HG03469 (cell line): ENCODE measurements around the gene NFKB2.

Source experiments
- ATAC-seq: cut with Tn5 transposase; IDR thresholded peaks from one replicate; pipeline ENCODE4 v1.9.1; 2021; ENCODE audit warnings: mild to moderate bottlenecking, moderate library complexity, moderate number of reproducible peaks; ENCODE audit not compliant: unreplicated experiment

Gene NFKB2

DNA sequence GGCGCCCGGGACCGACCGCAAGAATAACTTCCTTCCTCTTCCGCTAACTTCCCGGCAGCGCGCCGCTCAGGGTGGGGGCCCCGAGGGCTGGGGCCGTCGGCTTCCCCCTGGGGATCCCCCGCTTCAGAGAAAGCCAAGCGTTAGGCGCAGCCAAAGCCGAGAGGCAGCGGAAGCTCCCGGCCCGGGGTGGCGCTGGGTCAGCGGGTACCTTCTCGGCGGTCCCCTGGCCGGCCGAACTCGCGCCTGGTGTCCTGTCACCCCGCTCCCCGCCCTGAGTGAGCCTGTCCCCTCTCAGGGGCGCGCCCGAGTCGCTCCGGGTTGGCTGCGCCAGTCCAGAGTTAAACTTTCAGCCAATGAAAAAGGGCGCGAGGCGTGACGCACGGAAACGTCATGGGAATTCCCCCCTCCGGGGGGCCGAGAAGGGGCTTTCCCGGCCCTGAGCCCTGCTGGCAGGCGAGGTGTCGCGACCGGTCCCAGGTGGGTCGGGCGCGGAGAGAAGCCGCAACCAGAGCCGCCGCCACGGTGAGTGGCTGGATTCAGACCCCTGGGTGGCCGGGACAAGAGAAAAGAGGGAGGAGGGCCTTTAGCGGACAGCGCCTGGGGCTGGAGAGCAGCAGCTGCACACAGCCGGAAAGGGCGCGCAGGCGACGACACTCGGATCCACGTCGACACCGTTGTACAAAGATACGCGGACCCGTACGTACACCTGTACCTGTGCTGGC, 1.3 kb upstream of the NFKB2 start:
- peak; percentile 56 for ATAC-seq

DNA sequence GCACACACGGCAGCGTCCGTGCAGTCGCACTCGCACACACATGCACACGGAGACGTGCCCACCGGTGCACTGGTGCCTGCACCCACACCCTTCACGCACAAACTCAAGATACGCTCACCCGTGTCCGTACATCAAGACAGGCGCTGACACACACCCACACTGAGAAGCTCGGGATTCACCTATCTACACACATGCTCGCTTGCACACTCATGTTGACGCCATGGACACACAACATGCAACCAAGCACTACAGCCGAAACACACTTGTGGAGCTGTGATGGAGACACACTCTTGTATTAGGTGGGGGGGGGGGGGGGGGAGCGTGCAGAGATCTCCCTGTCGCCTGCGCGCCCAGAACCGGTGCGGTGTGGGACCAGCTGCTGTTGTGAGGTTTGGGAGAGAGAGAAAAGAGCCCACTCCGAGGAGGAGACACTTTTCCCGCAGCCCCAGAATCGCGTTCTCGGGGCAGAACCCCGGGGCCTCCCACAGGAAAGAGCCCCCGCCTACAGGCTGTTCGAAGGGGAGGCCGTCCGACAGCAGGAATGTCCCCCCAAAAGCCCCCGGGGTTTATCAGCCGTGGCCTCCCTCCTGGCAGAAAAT, 605 bp upstream of the NFKB2 start:
- no peak for ATAC-seq

DNA sequence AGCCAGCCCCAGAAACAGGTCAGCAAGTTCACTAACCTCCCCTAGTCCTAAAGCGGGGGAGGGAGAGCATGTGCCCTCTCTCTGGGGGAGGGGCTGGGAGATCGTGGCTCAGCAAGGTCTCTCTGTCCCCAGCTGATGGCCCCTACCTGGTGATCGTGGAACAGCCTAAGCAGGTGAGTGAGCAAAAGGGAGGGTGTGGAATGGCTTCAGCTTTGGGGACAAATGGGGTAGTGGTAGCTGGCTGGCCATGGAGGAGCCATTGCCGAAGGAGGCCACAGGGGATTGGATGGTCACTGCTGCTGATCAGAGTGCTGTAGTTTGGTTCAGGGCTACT, 779 bp downstream of the NFKB2 start:
- no peak for ATAC-seq

DNA sequence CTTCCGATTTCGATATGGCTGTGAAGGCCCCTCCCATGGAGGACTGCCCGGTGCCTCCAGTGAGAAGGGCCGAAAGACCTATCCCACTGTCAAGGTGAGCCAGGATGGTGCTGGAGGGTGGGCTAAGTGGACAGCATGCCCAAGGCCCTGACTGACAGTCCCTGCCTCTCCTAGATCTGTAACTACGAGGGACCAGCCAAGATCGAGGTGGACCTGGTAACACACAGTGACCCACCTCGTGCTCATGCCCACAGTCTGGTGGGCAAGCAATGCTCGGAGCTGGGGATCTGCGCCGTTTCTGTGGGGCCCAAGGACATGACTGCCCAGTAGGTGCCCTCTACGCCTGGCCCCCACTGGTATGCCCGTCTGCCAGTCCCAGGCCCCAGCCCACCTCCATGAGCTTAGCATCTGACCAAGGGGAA, 1.2 kb downstream of the NFKB2 start:
- no peak for ATAC-seq

DNA sequence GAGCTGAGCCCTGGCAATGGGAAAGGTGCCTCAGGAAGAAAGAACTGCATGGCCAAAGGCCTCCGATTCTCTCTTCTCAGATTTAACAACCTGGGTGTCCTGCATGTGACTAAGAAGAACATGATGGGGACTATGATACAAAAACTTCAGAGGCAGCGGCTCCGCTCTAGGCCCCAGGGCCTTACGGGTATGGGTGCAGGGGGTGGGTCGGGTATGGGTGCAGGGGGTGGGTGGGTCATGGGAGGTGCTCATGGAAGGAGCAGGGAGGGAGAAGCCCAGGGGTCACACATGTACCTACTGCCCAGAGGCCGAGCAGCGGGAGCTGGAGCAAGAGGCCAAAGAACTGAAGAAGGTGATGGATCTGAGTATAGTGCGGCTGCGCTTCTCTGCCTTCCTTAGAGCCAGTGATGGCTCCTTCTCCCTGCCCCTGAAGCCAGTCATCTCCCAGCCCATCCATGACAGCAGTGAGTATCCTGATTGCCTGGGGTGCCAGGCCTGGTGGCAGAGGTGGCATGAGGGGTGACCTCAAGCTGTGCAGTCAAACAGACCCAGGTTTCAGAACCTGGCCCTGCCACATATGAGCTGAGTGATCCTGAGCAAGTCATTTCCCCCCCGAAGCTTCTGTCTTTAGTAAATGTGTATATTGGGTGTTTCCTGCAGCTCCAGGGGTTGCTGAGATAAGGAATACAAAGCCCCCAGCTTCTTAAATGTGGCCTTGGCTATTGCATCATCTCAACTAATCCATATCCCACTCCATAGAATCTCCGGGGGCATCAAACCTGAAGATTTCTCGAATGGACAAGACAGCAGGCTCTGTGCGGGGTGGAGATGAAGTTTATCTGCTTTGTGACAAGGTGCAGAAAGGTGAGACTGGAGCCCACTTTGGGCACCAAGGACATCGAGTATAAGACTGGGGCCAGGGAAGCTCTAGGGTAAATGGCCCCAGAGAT, 2.0 kb downstream of the NFKB2 start:
- no peak for ATAC-seq

DNA sequence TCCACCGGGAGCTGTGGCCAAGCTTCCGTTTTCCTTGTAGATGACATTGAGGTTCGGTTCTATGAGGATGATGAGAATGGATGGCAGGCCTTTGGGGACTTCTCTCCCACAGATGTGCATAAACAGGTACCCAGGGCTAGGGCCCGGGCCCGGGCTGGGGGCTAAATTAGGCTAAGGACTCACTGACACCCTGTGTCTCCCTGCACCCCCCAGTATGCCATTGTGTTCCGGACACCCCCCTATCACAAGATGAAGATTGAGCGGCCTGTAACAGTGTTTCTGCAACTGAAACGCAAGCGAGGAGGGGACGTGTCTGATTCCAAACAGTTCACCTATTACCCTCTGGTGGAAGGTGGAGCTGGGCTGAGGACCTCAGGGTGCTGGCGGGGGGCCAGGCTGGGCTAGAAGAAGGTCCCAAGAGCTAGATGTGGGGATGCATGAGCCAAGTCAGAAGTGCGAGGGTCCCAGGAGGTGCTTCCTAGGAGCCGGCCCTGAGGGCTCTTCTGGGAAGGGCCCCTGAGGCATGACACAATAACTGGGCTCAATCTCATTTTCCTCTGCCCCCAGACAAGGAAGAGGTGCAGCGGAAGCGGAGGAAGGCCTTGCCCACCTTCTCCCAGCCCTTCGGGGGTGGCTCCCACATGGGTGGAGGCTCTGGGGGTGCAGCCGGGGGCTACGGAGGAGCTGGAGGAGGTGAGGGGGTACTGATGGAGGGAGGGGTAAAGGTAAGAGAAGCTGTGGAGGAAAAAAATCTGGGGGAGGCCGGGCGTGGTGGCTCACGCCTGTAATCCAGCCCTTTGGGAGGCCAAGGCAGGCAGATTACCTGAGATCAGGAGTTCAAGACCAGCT, 2.9 kb downstream of the NFKB2 start:
- ATAC-seq = no peak

DNA sequence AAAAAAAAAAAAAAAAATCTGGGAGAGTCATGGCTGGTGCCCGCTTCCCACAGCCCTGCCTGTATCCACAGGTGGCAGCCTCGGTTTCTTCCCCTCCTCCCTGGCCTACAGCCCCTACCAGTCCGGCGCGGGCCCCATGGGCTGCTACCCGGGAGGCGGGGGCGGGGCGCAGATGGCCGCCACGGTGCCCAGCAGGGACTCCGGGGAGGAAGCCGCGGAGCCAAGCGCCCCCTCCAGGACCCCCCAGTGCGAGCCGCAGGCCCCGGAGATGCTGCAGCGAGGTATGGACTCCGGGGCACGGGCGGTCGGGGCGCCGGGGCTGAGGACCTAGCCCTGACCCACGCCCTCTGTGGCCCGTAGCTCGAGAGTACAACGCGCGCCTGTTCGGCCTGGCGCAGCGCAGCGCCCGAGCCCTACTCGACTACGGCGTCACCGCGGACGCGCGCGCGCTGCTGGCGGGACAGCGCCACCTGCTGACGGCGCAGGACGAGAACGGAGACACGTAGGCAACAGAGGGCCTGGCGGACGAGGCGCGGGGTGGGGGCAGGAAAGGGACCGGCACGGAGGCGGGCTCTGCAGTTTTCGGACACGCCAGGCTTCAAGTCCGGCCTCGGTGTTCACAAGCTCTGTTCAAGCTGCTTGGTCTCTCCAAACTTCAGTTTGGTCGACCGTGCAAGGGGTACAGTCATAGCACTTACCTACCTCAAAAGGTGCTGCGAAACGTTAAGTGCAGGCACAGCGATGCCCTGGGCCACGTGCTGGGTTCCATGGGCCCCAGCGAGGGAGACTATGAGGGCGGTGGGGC, 3.9 kb downstream of the NFKB2 start:
- peak; percentile 29 for ATAC-seq

DNA sequence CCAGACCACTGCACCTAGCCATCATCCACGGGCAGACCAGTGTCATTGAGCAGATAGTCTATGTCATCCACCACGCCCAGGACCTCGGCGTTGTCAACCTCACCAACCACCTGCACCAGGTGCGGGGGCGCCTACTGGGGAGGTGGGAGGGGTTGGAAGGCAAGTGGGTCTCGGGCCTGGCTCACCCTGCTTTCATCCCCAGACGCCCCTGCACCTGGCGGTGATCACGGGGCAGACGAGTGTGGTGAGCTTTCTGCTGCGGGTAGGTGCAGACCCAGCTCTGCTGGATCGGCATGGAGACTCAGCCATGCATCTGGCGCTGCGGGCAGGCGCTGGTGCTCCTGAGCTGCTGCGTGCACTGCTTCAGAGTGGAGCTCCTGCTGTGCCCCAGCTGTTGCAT, 4.6 kb downstream of the NFKB2 start:
- ATAC-seq = no peak

DNA sequence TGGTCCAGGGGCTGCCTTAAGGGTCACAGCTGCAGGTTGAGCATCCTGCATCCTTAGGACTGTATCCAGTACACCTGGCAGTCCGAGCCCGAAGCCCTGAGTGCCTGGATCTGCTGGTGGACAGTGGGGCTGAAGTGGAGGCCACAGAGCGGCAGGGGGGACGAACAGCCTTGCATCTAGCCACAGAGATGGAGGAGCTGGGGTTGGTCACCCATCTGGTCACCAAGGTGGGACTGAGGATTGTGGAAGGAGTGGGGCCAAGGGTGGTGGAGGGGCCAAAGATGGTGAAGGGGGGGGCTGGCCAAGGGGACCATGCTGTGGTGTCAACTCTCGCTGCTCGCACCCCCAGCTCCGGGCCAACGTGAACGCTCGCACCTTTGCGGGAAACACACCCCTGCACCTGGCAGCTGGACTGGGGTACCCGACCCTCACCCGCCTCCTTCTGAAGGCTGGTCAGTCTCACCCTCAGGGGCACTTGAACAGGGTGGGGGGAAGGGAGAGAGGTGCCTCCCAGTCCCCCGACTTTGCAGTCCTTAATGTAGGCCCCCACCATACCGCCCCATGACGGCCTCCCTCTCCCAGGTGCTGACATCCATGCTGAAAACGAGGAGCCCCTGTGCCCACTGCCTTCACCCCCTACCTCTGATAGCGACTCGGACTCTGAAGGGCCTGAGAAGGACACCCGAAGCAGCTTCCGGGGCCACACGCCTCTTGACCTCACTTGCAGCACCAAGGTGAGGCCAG, 5.3 kb downstream of the NFKB2 start:
- ATAC-seq = no peak

DNA sequence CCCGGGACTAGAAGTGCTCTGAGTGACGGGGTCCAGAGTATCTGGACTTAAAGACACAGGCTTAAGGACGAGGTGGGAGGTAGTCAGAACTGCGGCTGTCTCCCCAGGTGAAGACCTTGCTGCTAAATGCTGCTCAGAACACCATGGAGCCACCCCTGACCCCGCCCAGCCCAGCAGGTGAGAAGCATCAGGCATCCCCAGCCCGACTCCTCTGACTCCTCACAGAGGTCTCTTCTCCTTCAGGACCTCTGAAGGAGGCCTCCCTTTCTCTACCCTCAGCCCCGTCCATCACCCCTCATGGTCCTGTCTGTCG, 5.8 kb downstream of the NFKB2 start:
- no peak for ATAC-seq

DNA sequence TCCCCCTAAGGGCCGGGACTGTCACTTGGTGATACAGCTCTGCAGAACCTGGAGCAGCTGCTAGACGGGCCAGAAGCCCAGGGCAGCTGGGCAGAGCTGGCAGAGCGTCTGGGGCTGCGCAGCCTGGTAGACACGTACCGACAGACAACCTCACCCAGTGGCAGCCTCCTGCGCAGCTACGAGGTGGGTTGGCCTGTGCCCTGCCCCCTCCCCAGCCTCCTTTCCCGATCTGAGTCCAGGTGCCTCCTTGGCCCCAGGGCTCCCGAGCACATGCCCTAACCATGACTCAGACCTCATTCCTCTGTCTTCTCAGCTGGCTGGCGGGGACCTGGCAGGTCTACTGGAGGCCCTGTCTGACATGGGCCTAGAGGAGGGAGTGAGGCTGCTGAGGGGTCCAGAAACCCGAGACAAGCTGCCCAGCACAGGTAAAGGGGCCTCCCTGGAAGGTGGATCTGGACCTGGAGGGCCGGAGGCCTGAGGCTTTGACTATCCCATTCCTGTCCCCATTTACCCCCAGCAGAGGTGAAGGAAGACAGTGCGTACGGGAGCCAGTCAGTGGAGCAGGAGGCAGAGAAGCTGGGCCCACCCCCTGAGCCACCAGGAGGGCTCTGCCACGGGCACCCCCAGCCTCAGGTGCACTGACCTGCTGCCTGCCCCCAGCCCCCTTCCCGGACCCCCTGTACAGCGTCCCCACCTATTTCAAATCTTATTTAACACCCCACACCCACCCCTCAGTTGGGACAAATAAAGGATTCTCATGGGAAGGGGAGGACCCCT, 6.4 kb downstream of the NFKB2 start:
- ATAC-seq = no peak

DNA sequence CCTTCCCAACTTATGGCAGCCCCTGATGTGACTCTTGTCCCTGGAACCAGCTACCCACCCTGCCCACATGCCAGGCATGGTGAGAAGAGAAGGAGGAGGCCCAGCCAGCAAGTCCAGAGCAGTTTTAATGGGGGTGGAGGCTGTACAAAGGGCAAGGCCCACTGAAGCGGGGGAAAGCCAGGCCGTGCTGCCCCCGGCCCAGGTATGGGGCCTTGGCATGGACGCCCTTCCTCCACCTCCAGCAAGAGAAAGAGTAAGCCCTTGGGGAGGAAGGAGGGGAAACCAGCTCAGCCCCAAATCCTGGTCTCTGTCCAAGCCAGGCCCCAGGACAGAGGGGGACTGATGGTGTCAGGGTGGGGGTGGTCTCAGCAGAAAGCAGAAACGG, 7.0 kb downstream of the NFKB2 start:
- no peak for ATAC-seq

DNA sequence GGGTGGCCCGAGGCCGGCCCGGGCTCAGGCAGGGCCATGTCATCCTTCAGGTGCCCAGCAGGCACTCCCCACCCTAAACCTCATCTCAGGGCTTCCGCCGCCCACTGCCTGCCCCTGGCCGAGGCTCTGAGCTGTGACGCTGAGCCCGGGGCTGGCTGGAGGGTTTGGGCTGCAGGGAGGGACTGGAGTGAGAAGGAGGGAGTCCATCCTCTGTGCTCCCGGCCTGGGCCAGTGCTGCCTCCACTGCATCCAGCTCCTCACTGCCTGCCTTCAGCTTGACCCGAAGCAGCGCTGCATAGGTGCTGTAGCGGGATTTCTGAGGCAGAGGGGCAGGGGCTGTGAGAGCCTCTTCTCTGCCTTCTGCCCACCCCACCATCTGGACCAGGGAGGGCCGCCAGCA, 7.6 kb downstream of the NFKB2 start:
- ATAC-seq = no peak

DNA sequence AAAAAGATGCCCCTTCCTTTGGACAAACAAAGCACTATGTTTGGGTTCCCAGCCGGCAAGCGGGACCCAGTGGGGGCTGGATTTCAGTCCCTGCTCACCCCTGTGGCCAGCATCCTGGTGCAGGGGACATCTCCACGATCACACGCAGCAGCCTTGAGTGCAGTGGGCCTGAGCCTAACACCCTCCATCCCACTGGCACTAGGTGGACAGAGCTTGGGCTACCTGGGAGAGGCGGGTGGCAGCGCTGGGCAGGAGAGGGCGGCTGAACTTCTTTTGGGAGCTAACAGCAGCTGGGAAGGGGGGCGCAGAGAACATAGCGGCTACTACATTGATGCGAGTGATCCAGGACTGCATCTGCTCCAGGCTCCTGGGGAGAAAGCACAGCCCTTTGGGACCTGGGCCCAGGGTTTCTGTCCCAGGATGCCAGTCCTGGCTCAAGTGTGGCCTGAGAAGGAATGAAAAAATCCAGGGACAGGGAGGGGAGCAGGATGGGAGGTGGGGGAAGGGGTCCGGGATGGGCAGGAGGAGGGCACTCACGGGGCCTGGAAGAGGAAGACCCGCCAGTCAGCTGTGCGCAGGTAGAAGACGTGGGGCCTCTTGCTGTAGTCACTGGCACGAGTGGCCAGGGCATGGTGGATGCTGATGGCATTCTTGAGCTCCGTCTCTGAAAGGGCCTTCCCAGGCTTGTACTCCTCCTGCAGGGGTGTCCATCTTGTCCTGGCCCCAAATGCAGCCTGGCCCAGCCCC, 9.0 kb downstream of the NFKB2 start:
- no peak for ATAC-seq

DNA sequence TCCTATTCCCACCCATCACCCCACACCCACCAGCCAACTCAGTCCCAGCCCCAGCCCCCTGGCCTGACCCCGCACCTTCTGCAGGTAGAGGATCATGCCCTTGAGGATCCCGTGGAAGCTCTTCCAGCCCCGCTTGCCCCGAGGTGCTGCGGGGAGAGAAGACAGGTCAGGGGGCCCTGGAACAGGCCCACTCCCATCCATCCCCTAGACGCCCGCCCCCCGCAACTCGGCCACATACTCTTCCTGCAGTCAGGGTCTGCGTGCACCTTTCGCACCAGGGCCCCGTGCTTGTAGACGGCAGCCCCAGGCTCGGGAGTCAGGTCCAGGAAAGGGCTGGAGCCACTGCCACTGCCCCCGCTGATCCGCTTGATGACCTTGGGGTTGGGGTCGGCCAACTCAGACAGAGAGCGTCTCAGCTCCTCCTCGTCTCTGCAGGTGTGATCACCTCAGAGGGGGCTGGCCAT, 9.6 kb downstream of the NFKB2 start:
- no peak for ATAC-seq

DNA sequence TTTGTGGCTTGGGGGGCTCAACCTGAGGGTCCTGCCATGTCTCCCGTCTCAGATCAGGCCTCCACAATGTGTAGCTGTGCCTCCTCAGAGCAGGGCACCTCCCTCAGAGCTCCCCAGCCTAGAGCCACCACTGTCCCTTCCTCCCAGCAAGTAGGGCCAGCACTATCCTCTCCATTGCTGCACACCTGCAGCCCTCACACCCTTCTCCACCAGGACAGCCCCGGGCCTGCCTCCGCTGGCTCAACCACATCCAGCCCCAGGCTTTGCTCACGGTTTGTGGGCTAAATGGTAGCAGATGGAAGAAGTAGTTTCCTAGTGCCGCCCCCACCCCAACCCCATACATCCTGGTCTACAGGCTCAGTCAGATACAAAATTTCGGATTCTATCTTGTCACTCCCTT, 10.1 kb downstream of the NFKB2 start:
- ATAC-seq = no peak

DNA sequence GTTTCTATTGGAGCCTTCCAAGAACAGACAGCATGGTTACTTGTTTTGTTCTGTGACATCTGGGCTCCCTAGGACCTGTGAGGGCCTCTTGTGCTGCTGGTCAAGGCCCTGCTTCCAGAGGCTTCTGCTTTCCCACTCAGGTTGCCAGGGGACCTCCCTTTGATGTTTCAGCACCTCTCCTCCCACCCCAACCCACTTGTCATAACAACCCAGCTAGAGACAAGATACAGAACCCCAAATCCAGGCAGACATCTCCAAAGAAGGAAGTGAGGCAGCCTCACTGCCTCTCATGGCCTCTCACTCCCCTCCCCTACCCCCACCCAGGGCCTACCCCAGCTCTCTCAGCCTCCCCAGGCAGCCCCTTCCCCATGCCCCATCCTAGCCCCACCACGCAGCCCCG, 11.3 kb downstream of the NFKB2 start:
- ATAC-seq = no peak
